ENCODE data around the gene ZBTB21. TPM values are rescaled to one million over a fixed set of nuclear protein-coding genes. Genes with fewer than 3 reads are reported as not detected.
A peak's percentile ranks its signal among the peaks of the same experiment; 100 is the strongest.

Gene ZBTB21
- total and polyA plus RNA-seq, 2 of the 4 experiments (the other 2 are of a cell fraction), result 6.8 to 12.0 TPM

GRCh38 chr21:41954654-41955499 lies 55.3 kb downstream of the ZBTB21 start:
- 97% methylated on average over 11 of the region's 20 CpGs; no CpG with 5 or more reads in 1 of the 2 experiments for WGBS, 2 experiments (ENCODE audit: extremely low coverage in 2 of 2, insufficient read length in 1 of 2)
- H3K4me1 ChIP-seq (ENCODE audit: control insufficient read depth, insufficient read depth, low read length), result peaks cover 26% of the 10 kb centered on the region
- intact Hi-C loops (cut with micrococcal nuclease) (loop anchor here (5.0 kb wide), 2 partner anchors 142 to 162 kb away; no protein-coding TSS in a partner anchor), in situ Hi-C loops (cut with MboI; ENCODE audit: low sequenced_read_pairs) (no loop called here), dilution Hi-C loops (cut with HindIII; ENCODE audit: low sequenced_read_pairs, unreplicated experiment) (no loop called here)
- H3K9me3 ChIP-seq (ENCODE audit: control insufficient read depth, insufficient read depth, low read length), result no peaks in the 10 kb centered on the region
- peak overlapping the region; percentile 49 for H2BK5ac ChIP-seq (ENCODE audit: low read depth, low read length, poor library complexity, severe bottlenecking)
- H4K5ac ChIP-seq (ENCODE audit: low read depth, low read length), result peak overlapping the region; percentile 5; the same call in 1 of the 2 replicates
- H2BK120ac ChIP-seq (ENCODE audit: low read depth, low read length), result peak overlapping the region; percentile 91
- H2AFZ ChIP-seq (replicated peaks; ENCODE audit: low read length, poor library complexity), result peak overlapping the region; percentile 93
- no peak for DNase-seq
- peak overlapping the region; percentile 89 for H3K14ac ChIP-seq (replicated peaks; ENCODE audit: low read depth, low read length)
- no peaks in the 10 kb centered on the region for H3K27me3 ChIP-seq (ENCODE audit: control insufficient read depth, insufficient read depth, low read length)
- ChIA-PET POLR2A (ENCODE audit: unreplicated experiment) (no interaction called here), CTCF (no interaction called here)
- H2BK15ac ChIP-seq (ENCODE audit: low read depth, low read length), result peak overlapping the region; percentile 77; the same call in 2 of the 3 replicates
- no TSS peak for BruUV-seq (replicated peaks)
- H3K9ac ChIP-seq (ENCODE audit: low read depth, low read length), result no peak overlapping the region; the same call in 1 of the 2 replicates
- H3K18ac ChIP-seq (ENCODE audit: low read depth, low read length), result peak overlapping the region; percentile 3; the same call in 1 of the 2 replicates
- H3K4ac ChIP-seq (ENCODE audit: low read depth, low read length), result peak overlapping the region; percentile 96
- no peak overlapping the region for H3K4me2 ChIP-seq (ENCODE audit: low read depth, low read length)
- peak overlapping the region; percentile 86; the same call in 1 of the 2 replicates for H3K23ac ChIP-seq (ENCODE audit: low read depth, low read length)
- H4K8ac ChIP-seq (ENCODE audit: low read depth in 2 of 2, low read length in 2 of 2), result peak overlapping the region; percentile 41 to 84
- peaks cover 38% of the 10 kb centered on the region for H3K9me1 ChIP-seq (ENCODE audit: insufficient read depth, low read length)
- no peak overlapping the region; the same call in 1 of the 2 replicates for H3K27ac ChIP-seq (ENCODE audit: insufficient read depth, low read length)
- peak overlapping the region; percentile 91 for H4K91ac ChIP-seq (ENCODE audit: insufficient read depth, low read depth, low read length)
- no peak for ATAC-seq (ENCODE audit: low read depth)
- peaks cover 29 to 50% of the 10 kb centered on the region in 2 experiments for H3K79me1 ChIP-seq (ENCODE audit: low read depth in 1 of 2, low read length in 2 of 2)
- peaks cover 5% of the 10 kb centered on the region; the same call in 1 of the 2 replicates for H3K36me3 ChIP-seq (ENCODE audit: control insufficient read depth, insufficient read depth, low read length)
- H2BK20ac ChIP-seq (ENCODE audit: low read depth, low read length), result peak overlapping the region; percentile 88
- H2AK9ac ChIP-seq (replicated peaks; ENCODE audit: low read depth, low read length, poor library complexity), result peak overlapping the region; percentile 80
- H2AK5ac ChIP-seq (ENCODE audit: low read depth, low read length), result peak overlapping the region; percentile 100
- H3K4me3 ChIP-seq (ENCODE audit: insufficient read depth, low read depth, low read length), result no peak overlapping the region
- H4K20me1 ChIP-seq (ENCODE audit: insufficient read depth, low read length), result peaks cover 16% of the 10 kb centered on the region; the same call in 1 of the 2 replicates
- no peak overlapping the region for H3K56ac ChIP-seq (ENCODE audit: extremely low read depth, insufficient read depth, low read length)
- TF ChIP-seq RCOR1 (IDR thresholded peaks at IDR 0.05; ENCODE audit: insufficient replicate concordance, low read length) (no peak), NFE2L2 (IDR thresholded peaks at IDR 0.05; ENCODE audit: low read depth, low read length) (no peak), CHD1 (IDR thresholded peaks at IDR 0.05; ENCODE audit: low read depth, low read length) (no peak), MAFK (IDR thresholded peaks at IDR 0.05; ENCODE audit: low read depth, low read length) (no peak), CEBPB (IDR thresholded peaks at IDR 0.05; ENCODE audit: low read depth, low read length) (no peak), CTCF (conservative IDR thresholded peaks at IDR 0.05; ENCODE audit: low read depth, low read length) (no peak), RFX5 (IDR thresholded peaks at IDR 0.05; ENCODE audit: low read depth, low read length) (no peak), USF2 (IDR thresholded peaks at IDR 0.05; ENCODE audit: low read depth, low read length) (no peak), ELK1 (IDR thresholded peaks at IDR 0.05; ENCODE audit: borderline replicate concordance, low read depth, low read length) (no peak), FOS (IDR thresholded peaks at IDR 0.05; ENCODE audit: low read depth, low read length) (no peak), BHLHE40 (IDR thresholded peaks at IDR 0.05; ENCODE audit: low read depth, low read length) (no peak), MAZ (IDR thresholded peaks at IDR 0.05; ENCODE audit: borderline replicate concordance, low read depth, low read length) (no peak), POLR2A (IDR thresholded peaks at IDR 0.05; ENCODE audit: low read depth, low read length) (no peak), SMC3 (IDR thresholded peaks at IDR 0.05; ENCODE audit: low read depth, low read length) (no peak)
